Type B pancreatic cell (in vitro differentiated cells): ENCODE measurements around the gene FIGN. TPM values are rescaled to one million over a fixed set of nuclear protein-coding genes. Genes with fewer than 3 reads are reported as not detected.
A peak's percentile ranks its signal among the peaks of the same experiment; 100 is the strongest.

Experiments
- DNase-seq: peaks from one replicate; pipeline ENCODE4 v3.0.0; 2021; ENCODE audit warnings: mixed read lengths; ENCODE audit not compliant: unreplicated experiment; ENCODE audit errors: extremely low spot score
- H3K27ac Mint-ChIP-seq: 2 replicates; pipeline ENCODE4 v1.8.0; 2021; ENCODE audit warnings: mild to moderate bottlenecking, mixed read lengths
- H3K27me3 Mint-ChIP-seq: 2 replicates; pipeline ENCODE4 v1.8.0; 2021; ENCODE audit warnings: mixed read lengths
- H3K36me3 Mint-ChIP-seq: 2 replicates; pipeline ENCODE4 v1.8.0; 2021; ENCODE audit warnings: mixed read lengths
- H3K4me1 Mint-ChIP-seq: one replicate; pipeline ENCODE4 v1.8.0; 2021; ENCODE audit warnings: mixed read lengths; ENCODE audit not compliant: unreplicated experiment
- H3K4me3 Mint-ChIP-seq: 2 replicates; pipeline ENCODE4 v1.8.0; 2021; ENCODE audit warnings: mild to moderate bottlenecking, mixed read lengths
- H3K9me3 Mint-ChIP-seq: 2 replicates; pipeline ENCODE4 v1.8.0; 2021; ENCODE audit warnings: mixed read lengths
- total RNA-seq: library from RNA; stranded (reverse); gene quantifications from 2 replicates; pipeline ENCODE4 v1.2.1, GENCODE V29; 2021; ENCODE audit warnings: low replicate concordance
- TF ChIP-seq, protein P1 (sequence below): fragments of 200-600 bp; sonication (generic); conservative IDR thresholded peaks from 2 replicates; pipeline ENCODE4 v1.5.0; 2021; ENCODE audit warnings: antibody characterized with exemption, mild to moderate bottlenecking

Gene FIGN
- total RNA-seq, 1 donor from 2014 or later = 19.5 TPM

DNA sequence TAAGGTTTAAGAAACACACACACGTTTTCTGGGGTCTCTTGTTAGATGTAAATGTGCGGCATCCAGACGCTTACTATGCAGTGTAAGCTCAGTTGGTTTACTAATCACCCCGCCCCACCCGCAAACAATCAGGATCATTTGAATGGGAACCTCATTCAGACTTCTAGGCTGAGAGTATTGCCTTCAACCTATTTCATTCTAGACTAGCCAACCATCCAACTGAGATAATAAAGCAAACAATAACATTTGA lies 1.3 kb upstream of the FIGN start:
- Mint-ChIP-seq H3K27ac (peak overlapping the region; percentile 75), H3K36me3 (no peaks in the 10 kb centered on the region), H3K9me3 (no peaks in the 10 kb centered on the region), H3K27me3 (peaks cover 19% of the 10 kb centered on the region), H3K4me3 (peak overlapping the region; percentile 87), H3K4me1 (peaks cover 21% of the 10 kb centered on the region)
- no peak for DNase-seq
- TF ChIP-seq, protein P1, sequence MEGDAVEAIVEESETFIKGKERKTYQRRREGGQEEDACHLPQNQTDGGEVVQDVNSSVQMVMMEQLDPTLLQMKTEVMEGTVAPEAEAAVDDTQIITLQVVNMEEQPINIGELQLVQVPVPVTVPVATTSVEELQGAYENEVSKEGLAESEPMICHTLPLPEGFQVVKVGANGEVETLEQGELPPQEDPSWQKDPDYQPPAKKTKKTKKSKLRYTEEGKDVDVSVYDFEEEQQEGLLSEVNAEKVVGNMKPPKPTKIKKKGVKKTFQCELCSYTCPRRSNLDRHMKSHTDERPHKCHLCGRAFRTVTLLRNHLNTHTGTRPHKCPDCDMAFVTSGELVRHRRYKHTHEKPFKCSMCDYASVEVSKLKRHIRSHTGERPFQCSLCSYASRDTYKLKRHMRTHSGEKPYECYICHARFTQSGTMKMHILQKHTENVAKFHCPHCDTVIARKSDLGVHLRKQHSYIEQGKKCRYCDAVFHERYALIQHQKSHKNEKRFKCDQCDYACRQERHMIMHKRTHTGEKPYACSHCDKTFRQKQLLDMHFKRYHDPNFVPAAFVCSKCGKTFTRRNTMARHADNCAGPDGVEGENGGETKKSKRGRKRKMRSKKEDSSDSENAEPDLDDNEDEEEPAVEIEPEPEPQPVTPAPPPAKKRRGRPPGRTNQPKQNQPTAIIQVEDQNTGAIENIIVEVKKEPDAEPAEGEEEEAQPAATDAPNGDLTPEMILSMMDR = no peak

DNA sequence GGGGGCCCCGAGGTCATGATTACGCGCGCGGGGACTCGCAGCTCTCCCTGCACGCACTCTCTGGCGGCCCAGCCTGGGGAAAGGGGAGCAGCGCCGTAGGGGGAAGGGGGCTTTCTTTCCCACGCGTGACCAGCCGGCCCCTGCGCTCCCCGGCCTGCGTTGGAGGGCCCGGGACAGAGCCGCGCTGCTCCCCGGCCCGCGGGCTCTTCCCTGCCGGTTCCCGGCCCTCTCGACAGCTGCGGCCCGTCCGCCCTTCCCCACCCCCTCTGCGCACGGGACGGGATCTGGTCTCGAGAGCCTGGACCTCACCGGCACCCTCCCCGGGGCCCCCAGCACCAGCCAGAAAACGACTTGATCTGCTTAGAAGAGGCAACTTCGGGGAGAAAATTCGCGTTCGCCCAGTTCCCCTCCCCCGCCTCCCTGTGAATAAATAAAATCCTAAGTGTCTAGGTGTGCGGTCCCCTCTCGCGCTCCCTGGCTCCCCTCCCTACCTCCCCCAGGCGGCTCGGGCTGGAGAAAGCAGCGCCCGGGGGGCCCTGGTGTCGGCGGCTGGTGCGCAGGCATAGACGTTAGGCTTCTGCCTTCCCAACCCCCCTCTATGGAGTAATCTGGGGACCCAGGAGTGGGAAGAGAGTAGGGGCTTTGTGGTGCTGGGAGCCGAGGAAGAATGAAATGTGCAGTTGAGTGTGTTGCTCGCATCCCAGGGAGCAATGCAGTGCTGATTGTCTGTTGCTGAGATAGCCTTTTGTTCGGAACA lies 803 bp upstream of the FIGN start:
- Mint-ChIP-seq H3K4me3 (peak overlapping the region; percentile 87), H3K9me3 (no peaks in the 10 kb centered on the region), H3K4me1 (peaks cover 26% of the 10 kb centered on the region), H3K27ac (peak overlapping the region; percentile 75), H3K36me3 (no peaks in the 10 kb centered on the region), H3K27me3 (peaks cover 18% of the 10 kb centered on the region)
- TF ChIP-seq, protein P1 = peak; percentile 57
- DNase-seq = peak; percentile 79

DNA sequence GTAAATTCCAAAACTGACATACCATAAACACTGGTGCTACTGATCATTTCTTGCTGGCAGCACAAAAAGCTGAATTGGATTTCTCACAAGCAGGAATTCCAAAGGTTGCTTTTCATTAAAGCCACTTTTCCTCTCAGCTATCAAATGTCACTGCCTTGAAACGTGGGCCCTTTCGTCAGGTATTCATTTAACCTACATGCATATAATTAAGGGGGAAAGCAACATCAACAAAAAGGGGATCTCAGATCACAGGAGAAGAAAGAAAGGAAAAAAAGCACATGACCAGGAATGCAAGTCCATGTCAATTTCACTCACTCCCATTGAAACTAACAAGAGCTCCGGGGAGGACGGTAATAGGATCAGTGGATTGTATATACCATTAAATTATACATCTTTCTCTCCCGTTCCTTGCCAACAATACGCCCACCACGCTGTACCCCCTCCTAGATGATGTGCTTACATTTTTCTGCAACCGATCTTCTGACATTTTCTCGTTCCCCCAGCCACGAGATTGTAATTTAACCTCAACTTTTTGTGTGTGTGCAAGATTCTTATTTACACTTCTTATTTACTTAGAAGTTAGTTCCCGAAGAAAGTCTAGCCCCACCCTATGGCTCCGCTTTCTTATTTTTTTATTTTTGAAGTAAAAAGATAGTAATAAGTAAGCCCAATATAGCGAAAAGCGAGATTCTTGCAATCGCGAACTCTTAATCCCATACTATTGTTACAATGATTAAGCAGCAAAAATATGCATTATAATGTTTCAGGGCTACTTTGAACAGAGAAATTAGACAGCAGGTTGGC lies 725 bp downstream of the FIGN start:
- DNase-seq = no peak
- Mint-ChIP-seq H3K27ac (peak overlapping the region; percentile 92), H3K4me3 (peak overlapping the region; percentile 97), H3K9me3 (no peaks in the 10 kb centered on the region), H3K27me3 (peaks cover 12% of the 10 kb centered on the region), H3K4me1 (peaks cover 28% of the 10 kb centered on the region), H3K36me3 (no peaks in the 10 kb centered on the region)
- TF ChIP-seq, protein P1 = no peak

DNA sequence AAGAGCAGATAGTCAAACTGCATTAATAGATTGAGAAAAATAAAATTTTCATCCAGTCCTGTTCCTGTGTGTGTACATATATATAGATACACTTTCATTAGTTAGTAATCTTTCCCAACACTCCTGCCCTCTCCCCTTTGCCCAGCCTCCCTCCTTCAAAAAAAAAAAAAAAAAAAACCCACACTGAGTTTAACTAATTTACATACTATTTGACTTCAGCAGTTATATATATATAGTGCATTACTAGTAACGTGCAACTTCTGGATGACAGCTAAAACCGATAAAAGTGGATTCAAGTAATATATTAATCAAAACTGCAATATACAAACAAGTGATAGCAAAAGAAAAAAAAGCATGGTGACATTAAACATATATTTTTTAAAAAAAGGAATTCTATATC lies 1.4 kb downstream of the FIGN start:
- H3K9me3 Mint-ChIP-seq = no peaks in the 10 kb centered on the region
- TF ChIP-seq, protein P1 = no peak
- no peak overlapping the region for H3K27ac Mint-ChIP-seq
- peaks cover 11% of the 10 kb centered on the region for H3K27me3 Mint-ChIP-seq
- peaks cover 28% of the 10 kb centered on the region for H3K4me1 Mint-ChIP-seq
- H3K36me3 Mint-ChIP-seq = no peaks in the 10 kb centered on the region
- no peak for DNase-seq
- peak overlapping the region; percentile 97 for H3K4me3 Mint-ChIP-seq

DNA sequence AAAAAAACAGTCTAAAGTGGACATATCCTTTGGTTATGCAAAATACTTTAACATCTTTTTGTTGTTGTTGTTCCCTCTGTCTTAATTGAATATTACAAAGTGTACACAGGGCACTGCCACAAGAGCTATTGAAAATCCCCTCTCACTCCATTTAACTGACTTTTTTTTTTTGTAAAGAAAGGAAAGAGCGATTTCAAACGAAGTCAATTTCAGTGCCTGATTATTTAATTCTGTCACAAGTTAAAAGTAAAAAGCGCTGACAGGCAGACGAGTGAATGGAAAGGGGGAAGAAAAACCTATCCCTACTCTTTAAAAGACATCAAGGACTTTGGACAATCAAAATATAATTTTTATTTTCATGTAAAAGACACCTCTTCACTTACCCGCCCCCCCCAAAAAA lies 1.9 kb downstream of the FIGN start:
- Mint-ChIP-seq H3K9me3 (no peaks in the 10 kb centered on the region), H3K27me3 (peaks cover 9% of the 10 kb centered on the region), H3K4me3 (peak overlapping the region; percentile 97), H3K27ac (peak overlapping the region; percentile 54), H3K4me1 (peaks cover 28% of the 10 kb centered on the region), H3K36me3 (no peaks in the 10 kb centered on the region)
- DNase-seq = no peak
- TF ChIP-seq, protein P1 = no peak
